ENCODE measurements around the gene SPATA31E1. TPM values are rescaled to one million over a fixed set of nuclear protein-coding genes. Genes with fewer than 3 reads are reported as not detected.

Gene SPATA31E1
- total and polyA plus RNA-seq, 8 donors = 0.04 TPM; not detected in 7

DNA sequence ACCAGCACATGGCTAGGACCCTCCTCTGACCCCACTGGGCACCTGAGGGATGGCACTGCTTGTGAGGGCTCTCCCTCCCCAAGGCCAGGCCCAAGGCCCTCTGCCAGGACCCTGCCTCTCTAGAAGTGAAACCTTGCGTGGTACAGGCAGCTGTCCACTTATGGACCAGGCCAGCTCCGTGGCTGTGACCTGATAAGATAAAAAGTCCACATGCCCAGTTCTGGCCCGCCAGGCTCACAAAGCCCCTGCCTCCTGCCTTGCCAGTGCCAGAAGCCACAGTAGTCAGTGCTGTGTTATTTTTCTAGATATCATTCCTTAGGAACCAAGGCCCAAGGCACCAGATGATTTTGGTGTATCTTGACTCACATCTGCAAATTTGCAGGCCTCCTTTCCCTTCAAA, 14.0 kb upstream of the SPATA31E1 start:
- no peak for DNase-seq
- Histone ChIP-seq H3K27me3 (no peaks in the 10 kb centered on the region), H3K9me3 (no peaks in the 10 kb centered on the region), H3K27ac (no peak overlapping the region), H3K4me1 (no peaks in the 10 kb centered on the region), H3K4me3 (no peak overlapping the region), H3K36me3 (no peaks in the 10 kb centered on the region)
- intact Hi-C loops (cut with DNase I) = no loop called here
- TF ChIP-seq, protein P1, sequence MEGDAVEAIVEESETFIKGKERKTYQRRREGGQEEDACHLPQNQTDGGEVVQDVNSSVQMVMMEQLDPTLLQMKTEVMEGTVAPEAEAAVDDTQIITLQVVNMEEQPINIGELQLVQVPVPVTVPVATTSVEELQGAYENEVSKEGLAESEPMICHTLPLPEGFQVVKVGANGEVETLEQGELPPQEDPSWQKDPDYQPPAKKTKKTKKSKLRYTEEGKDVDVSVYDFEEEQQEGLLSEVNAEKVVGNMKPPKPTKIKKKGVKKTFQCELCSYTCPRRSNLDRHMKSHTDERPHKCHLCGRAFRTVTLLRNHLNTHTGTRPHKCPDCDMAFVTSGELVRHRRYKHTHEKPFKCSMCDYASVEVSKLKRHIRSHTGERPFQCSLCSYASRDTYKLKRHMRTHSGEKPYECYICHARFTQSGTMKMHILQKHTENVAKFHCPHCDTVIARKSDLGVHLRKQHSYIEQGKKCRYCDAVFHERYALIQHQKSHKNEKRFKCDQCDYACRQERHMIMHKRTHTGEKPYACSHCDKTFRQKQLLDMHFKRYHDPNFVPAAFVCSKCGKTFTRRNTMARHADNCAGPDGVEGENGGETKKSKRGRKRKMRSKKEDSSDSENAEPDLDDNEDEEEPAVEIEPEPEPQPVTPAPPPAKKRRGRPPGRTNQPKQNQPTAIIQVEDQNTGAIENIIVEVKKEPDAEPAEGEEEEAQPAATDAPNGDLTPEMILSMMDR (IDR thresholded peaks at IDR 0.05) = no peak
- no peak for ATAC-seq

DNA sequence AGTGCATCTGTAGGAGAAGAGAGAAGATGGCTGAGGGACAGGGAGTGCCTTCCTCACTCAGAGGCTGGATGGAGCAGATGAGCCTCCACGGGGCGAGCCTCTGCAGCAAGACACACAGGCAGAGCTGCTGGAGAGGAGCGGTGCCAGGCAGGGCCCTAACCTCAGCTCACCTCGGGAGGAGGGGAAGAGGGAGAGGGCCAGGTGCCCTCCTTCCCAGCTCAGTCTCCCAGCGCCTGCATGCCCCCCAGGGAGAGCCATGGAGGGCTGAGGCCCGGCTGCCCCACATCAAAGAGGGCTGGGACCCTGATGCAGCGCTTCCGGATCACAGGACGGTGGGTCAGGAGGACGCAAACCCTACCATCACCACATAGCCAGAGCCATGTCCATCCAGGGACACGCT, 13.6 kb upstream of the SPATA31E1 start:
- Histone ChIP-seq H3K4me3 (no peak overlapping the region), H3K9me3 (no peaks in the 10 kb centered on the region), H3K36me3 (no peaks in the 10 kb centered on the region), H3K27me3 (no peaks in the 10 kb centered on the region), H3K27ac (no peak overlapping the region), H3K4me1 (no peaks in the 10 kb centered on the region)
- DNase-seq (no peak), ATAC-seq (no peak)
- TF ChIP-seq, protein P1 (IDR thresholded peaks at IDR 0.05) = no peak
- intact Hi-C loops (cut with DNase I) = no loop called here

DNA sequence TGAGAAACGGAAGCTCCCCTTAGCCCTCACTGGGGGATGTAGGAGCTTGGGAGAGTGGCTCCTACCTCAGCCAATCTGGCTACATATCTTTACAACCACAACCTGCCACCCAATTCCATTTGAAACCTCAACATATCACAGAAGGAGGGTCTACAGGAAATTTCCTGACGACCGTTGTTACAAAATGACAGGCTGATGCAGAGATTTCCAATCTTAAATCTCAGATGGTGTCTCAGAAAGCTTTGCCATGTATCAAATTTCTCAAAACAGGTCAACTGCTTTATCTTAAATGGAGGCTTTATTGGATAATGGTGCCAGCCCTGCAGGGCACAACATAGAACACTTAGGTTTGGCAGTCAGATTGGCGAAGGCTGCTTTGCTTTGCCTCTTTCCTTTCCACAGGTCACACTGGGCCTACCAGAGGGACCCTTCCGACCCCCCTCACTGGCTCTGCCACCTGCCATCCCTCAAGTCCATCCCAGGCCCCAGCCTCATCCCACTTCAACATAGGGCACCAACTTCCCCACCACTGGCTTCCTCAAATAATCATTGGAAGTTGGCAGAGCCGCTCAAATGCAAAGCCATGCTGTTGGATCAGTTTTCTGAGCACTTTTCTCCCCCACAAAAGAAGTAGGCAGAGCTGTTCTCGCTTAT, 11.1 kb upstream of the SPATA31E1 start:
- no peak for DNase-seq
- H3K4me1 ChIP-seq = no peaks in the 10 kb centered on the region
- no peaks in the 10 kb centered on the region for H3K27me3 ChIP-seq
- TF ChIP-seq, protein P1 (IDR thresholded peaks at IDR 0.05) = no peak
- no peaks in the 10 kb centered on the region for H3K9me3 ChIP-seq
- no peak overlapping the region for H3K27ac ChIP-seq
- H3K4me3 ChIP-seq = no peak overlapping the region
- intact Hi-C loops (cut with DNase I) = no loop called here
- H3K36me3 ChIP-seq = no peaks in the 10 kb centered on the region
- ATAC-seq = no peak

DNA sequence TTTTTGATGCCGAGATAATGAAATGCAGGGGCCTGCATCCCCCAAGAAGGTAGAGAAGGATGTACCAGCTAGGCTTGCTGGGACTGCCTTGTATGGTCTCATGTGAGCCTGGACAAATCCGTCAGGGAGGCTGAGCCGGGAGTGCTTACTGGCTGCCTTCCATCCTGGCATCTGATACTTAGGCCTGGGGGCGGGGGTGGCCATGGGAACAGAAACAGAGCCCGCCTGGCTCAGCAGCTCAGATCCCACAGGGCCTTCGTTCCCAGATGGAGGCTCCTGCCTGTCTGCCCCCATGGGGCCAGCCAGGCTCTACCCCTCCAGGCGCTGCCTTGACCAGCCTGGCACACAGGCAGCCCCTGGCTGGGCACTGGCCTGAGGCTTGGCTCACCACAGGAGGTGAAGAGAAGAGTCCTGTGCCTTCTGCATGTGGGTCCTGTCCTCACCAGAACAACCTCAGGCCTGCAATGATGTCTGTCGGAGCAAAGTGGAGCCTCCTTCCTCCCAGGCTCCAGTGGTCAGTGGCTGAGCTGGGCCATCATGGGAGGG, 10.5 kb upstream of the SPATA31E1 start:
- no peaks in the 10 kb centered on the region for H3K9me3 ChIP-seq
- DNase-seq = no peak
- intact Hi-C loops (cut with DNase I) = no loop called here

DNA sequence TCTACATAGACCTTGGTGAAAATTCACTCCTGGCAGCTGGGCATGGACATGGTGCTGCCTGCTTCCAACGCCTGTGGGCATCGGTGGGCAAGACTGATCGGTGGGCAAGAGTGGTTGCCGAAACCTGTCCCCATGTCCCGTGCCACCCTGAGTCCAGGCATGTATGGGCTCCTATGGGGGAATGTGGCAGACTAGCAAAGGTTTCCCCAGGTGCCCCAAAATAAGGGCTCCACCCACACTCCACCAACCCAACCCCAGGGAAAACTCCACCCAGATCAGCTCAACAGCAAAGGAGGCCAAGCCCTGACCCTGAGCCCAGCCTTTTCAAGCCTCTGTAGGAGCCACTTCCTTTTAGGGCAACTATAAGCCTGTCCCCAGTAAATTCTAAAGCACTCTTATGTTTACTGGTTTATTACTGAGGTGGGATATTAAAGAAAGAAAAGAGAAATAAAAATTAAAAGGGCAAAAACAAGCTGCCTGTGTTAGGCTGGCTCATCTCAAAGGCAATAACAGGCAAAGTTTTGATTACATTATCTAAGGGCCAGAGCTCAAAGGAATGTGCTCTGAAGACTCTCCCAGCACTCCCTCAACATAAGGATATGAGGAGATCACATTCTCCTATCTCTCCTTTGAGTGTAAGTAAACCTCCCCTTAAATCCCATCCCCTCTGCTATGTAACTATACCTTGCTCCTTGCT, 8.9 kb upstream of the SPATA31E1 start:
- Histone ChIP-seq H3K27ac (no peak overlapping the region), H3K4me1 (no peaks in the 10 kb centered on the region), H3K27me3 (no peaks in the 10 kb centered on the region), H3K9me3 (no peaks in the 10 kb centered on the region), H3K4me3 (no peak overlapping the region), H3K36me3 (no peaks in the 10 kb centered on the region)
- ATAC-seq (no peak), DNase-seq (no peak)
- intact Hi-C loops (cut with DNase I) = no loop called here
- TF ChIP-seq, protein P1 (IDR thresholded peaks at IDR 0.05) = no peak

More for the DNA sequence above, 10.5 kb upstream of the SPATA31E1 start:
- H3K4me3 ChIP-seq = no peak overlapping the region
- no peaks in the 10 kb centered on the region for H3K36me3 ChIP-seq
- H3K4me1 ChIP-seq = no peaks in the 10 kb centered on the region
- ATAC-seq = no peak
- H3K27me3 ChIP-seq = no peaks in the 10 kb centered on the region
- TF ChIP-seq, protein P1 (IDR thresholded peaks at IDR 0.05) = no peak
- no peak overlapping the region for H3K27ac ChIP-seq
